GM23248 (cell line): ENCODE results near the gene ADAMTS17. TPM values are rescaled to one million over a fixed set of nuclear protein-coding genes. Genes with fewer than 3 reads are reported as not detected.

Source experiments
- DNase-seq: peaks from one replicate; pipeline ENCODE4 v3.0.0-alpha.2; 2015
- H2AFZ ChIP-seq: fragments of 200-600 bp; sonication (generic); 2 replicates; pipeline ENCODE4 v1.6.1; 2016; ENCODE audit warnings: antibody characterized with exemption
- H3F3A ChIP-seq: fragments of 200-600 bp; sonication (generic); 2 replicates; pipeline ENCODE4 v1.6.1; 2016; ENCODE audit warnings: mild to moderate bottlenecking, antibody characterized with exemption, mixed run types; ENCODE audit not compliant: insufficient read depth
- H3K27ac ChIP-seq: fragments of 200-600 bp; sonication (generic); 2 replicates; pipeline ENCODE4 v1.5.1; 2016; ENCODE audit warnings: mild to moderate bottlenecking
- H3K27me3 ChIP-seq: fragments of 200-600 bp; sonication (generic); replicated peaks from 2 replicates; pipeline ENCODE4 v1.6.1; 2016; ENCODE audit warnings: mild to moderate bottlenecking; ENCODE audit not compliant: insufficient read depth
- H3K36me3 ChIP-seq: fragments of 200-600 bp; sonication (generic); 2 replicates; pipeline ENCODE4 v1.6.1; 2016; ENCODE audit warnings: low read depth, mild to moderate bottlenecking
- H3K4me1 ChIP-seq: fragments of 200-600 bp; sonication (generic); 2 replicates; pipeline ENCODE4 v1.6.1; 2016; ENCODE audit warnings: mild to moderate bottlenecking; ENCODE audit not compliant: insufficient read depth
- H3K4me2 ChIP-seq: fragments of 200-600 bp; sonication (generic); one replicate; pipeline ENCODE4 v1.6.1; 2016; ENCODE audit warnings: mild to moderate bottlenecking; ENCODE audit not compliant: unreplicated experiment
- H3K4me3 ChIP-seq: fragments of 200-600 bp; sonication (generic); 2 replicates; pipeline ENCODE4 v1.5.1; 2016; ENCODE audit warnings: mild to moderate bottlenecking
- H3K79me2 ChIP-seq: fragments of 200-600 bp; sonication (generic); 2 replicates; pipeline ENCODE4 v1.6.1; 2016; ENCODE audit warnings: mild to moderate bottlenecking; ENCODE audit not compliant: insufficient read depth
- H3K9ac ChIP-seq: fragments of 200-600 bp; sonication (generic); 2 replicates; pipeline ENCODE4 v1.6.1; 2016; ENCODE audit warnings: mild to moderate bottlenecking
- H3K9me2 ChIP-seq: fragments of 200-600 bp; sonication (generic); 2 replicates; pipeline ENCODE4 v1.6.1; 2016; ENCODE audit warnings: mixed run types, mild to moderate bottlenecking, moderate library complexity; ENCODE audit not compliant: insufficient read depth
- H3K9me3 ChIP-seq: fragments of 200-600 bp; sonication (generic); one replicate; pipeline ENCODE4 v1.6.1; 2017; ENCODE audit warnings: low read depth
- H4K20me1 ChIP-seq: fragments of 200-600 bp; sonication (generic); 2 replicates; pipeline ENCODE4 v1.6.0; 2016; ENCODE audit not compliant: insufficient read depth
- EZH2 ChIP-seq: fragments of 200-600 bp; sonication (generic); IDR thresholded peaks from 2 replicates; pipeline ENCODE4 v1.6.1; 2018; ENCODE audit warnings: antibody characterized with exemption, mild to moderate bottlenecking; ENCODE audit not compliant: insufficient read depth, poor library complexity, severe bottlenecking
- EZH2phosphoT487 ChIP-seq: fragments of 200-600 bp; sonication (generic); IDR thresholded peaks from 2 replicates; pipeline ENCODE4 v1.6.1; 2018; ENCODE audit warnings: antibody characterized with exemption, moderate library complexity, mild to moderate bottlenecking, low read depth; ENCODE audit not compliant: insufficient read depth
- WGBS, 2 experiments: methylation state at CpG; one replicate each; pipeline ENCODE4 v1.1.6; 2015 to 2017; ENCODE audit warnings: low lambda C conversion rate in 2 of 2, low coverage in 1 of 2; ENCODE audit errors: missing lambda C conversion rate in 2 of 2; 5-methylcytosine and 5-hydroxymethylcytosine counted together
- in situ Hi-C: fragments of 300-500 bp; cut with MboI; formaldehyde crosslinking; loops from 2 replicates; pipeline ENCODE4 v1.15.0; 2020
- polyA plus RNA-seq: library from polyadenylated mRNA; unstranded; fragments of >200 nt; fragmentation: Nextera tagmentation; extraction: Ambion mirVana; gene quantifications from 2 replicates; pipeline ENCODE4 v1.2.1, GENCODE V29; 2016
- total RNA-seq: library from RNA; depleted of rRNA; stranded (reverse); fragments of >200 nt; shearing (Covaris generic); gene quantifications from 2 replicates; pipeline ENCODE4 v1.2.3, GENCODE V29; 2014

The ADAMTS17 gene
- total and polyA plus RNA-seq, 2 experiments from 2014 or later, result not detected

DNA sequence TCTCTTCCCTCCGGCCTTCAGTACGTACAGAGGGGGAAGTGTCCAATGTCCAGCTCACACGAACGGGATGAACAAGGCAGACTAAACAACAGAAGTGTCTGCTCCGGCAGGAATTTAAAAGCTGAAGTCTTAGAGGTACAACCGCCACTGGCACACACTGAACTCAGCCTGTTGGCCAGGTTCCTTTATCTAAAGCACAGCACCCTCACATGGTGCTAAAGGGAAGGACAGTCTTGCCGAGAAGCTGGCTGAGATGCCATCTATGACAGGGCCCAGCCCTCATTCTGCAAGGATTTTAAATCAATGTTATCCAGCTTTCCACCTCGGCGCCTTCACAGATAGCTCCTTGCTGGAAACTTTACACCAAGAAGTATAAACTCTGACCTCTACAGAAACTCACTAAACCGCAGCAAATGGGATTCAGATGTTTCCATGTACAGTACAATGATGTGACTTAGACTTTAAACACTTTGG lies 2.8 kb downstream of the ADAMTS17 start:
- H3F3A ChIP-seq, result no peaks in the 10 kb centered on the region
- H3K9me3 ChIP-seq, result no peaks in the 10 kb centered on the region
- no peak overlapping the region for H3K9ac ChIP-seq
- no peaks in the 10 kb centered on the region for H3K36me3 ChIP-seq
- H3K4me2 ChIP-seq, result no peak overlapping the region
- no peak overlapping the region for H2AFZ ChIP-seq
- H3K79me2 ChIP-seq, result no peaks in the 10 kb centered on the region
- H3K27me3 ChIP-seq, result peaks cover 9% of the 10 kb centered on the region
- 14 to 16% methylated on average over 10 of the region's 10 CpGs for WGBS, 2 experiments
- no peak overlapping the region for H3K27ac ChIP-seq
- in situ Hi-C loops, result loop anchor here (25.0 kb wide), 2 partner anchors 673 to 1077 kb away; partner anchors contain the start of gene LRRC28
- peak; percentile 69 for DNase-seq
- no peaks in the 10 kb centered on the region for H3K9me2 ChIP-seq
- no peaks in the 10 kb centered on the region for H3K4me1 ChIP-seq
- TF ChIP-seq EZH2, result no peak
- TF ChIP-seq EZH2phosphoT487, result no peak
- no peak overlapping the region for H3K4me3 ChIP-seq
- no peaks in the 10 kb centered on the region for H4K20me1 ChIP-seq

- Histone ChIP-seq H3K27ac (no peak overlapping the region), H3K9ac (no peak overlapping the region), H3F3A (no peaks in the 10 kb centered on the region), H3K79me2 (no peaks in the 10 kb centered on the region), H3K9me3 (no peaks in the 10 kb centered on the region), H3K27me3 (peaks cover 9% of the 10 kb centered on the region), H4K20me1 (no peaks in the 10 kb centered on the region), H3K36me3 (no peaks in the 10 kb centered on the region), H3K9me2 (no peaks in the 10 kb centered on the region), H2AFZ (no peak overlapping the region), H3K4me2 (no peak overlapping the region), H3K4me3 (no peak overlapping the region), H3K4me1 (no peaks in the 10 kb centered on the region)
- in situ Hi-C loops, result loop anchor here (25.0 kb wide), 2 partner anchors 674 to 1076 kb away; partner anchors contain the start of gene LRRC28
- no peak for DNase-seq
- 60% methylated on average over 10 of the region's 10 CpGs for WGBS, 2 experiments
- no peak for TF ChIP-seq EZH2phosphoT487
- TF ChIP-seq EZH2, result no peak
Measured at GRCh38 chr15:100338247-100338646, 3.5 kb downstream of the ADAMTS17 start.

GRCh38 chr15:100337096-100338044 lies 4.4 kb downstream of the ADAMTS17 start:
- no peaks in the 10 kb centered on the region for H4K20me1 ChIP-seq
- no peaks in the 10 kb centered on the region for H3K79me2 ChIP-seq
- no peaks in the 10 kb centered on the region for H3K4me1 ChIP-seq
- no peak overlapping the region for H3K9ac ChIP-seq
- peaks cover 3% of the 10 kb centered on the region for H3K27me3 ChIP-seq
- no peak for DNase-seq
- H3F3A ChIP-seq, result no peaks in the 10 kb centered on the region
- H3K4me2 ChIP-seq, result no peak overlapping the region
- no peaks in the 10 kb centered on the region for H3K9me2 ChIP-seq
- in situ Hi-C loops, result loop anchor here (25.0 kb wide), 2 partner anchors 675 to 1075 kb away; partner anchors contain the start of gene LRRC28
- no peaks in the 10 kb centered on the region for H3K9me3 ChIP-seq
- TF ChIP-seq EZH2, result no peak
- no peak for TF ChIP-seq EZH2phosphoT487
- no peaks in the 10 kb centered on the region for H3K36me3 ChIP-seq
- no peak overlapping the region for H3K27ac ChIP-seq
- whole genome bisulfite sequencing, 2 experiments, result 71 to 72% methylated on average over 16 to 17 of the region's 17 CpGs
- H3K4me3 ChIP-seq, result no peak overlapping the region
- H2AFZ ChIP-seq, result no peak overlapping the region

DNA sequence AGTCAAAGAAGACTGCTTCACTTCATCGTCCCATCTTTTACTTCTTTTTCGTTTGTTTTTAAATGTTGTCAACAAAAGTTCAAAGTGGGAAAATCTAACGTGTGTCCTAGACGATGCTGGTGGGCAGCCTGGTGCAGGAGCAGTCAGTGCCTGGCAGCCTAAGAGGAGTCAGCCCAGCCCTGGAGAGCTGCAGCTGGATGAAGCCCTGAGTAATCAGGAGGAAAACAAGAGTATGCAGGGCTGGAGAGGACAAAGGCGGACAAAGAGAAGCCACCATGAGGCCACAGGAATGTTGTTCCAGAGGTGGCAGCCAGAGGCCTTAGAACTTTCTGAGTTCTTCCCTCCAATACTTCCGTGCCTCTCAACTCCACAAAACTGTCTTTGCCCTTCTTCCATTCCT lies 5.7 kb downstream of the ADAMTS17 start:
- WGBS, 2 experiments, result 20 to 27% methylated on average over 6 of the region's 6 CpGs
- in situ Hi-C loops, result loop anchor here (25.0 kb wide), 2 partner anchors 676 to 1074 kb away; partner anchors contain the start of gene LRRC28
- Histone ChIP-seq H3F3A (no peaks in the 10 kb centered on the region), H3K27me3 (no peaks in the 10 kb centered on the region), H3K79me2 (no peaks in the 10 kb centered on the region), H3K9me3 (no peaks in the 10 kb centered on the region), H3K4me1 (no peaks in the 10 kb centered on the region), H3K9ac (no peak overlapping the region), H4K20me1 (no peaks in the 10 kb centered on the region), H3K27ac (no peak overlapping the region), H3K4me2 (no peak overlapping the region), H3K9me2 (no peaks in the 10 kb centered on the region), H3K36me3 (no peaks in the 10 kb centered on the region), H3K4me3 (no peak overlapping the region), H2AFZ (no peak overlapping the region)
- TF ChIP-seq EZH2 (no peak), EZH2phosphoT487 (no peak)
- DNase-seq, result no peak
